HCT116 (cell line): ENCODE measurements around the gene EDN1. TPM values are rescaled to one million over a fixed set of nuclear protein-coding genes. Genes with fewer than 3 reads are reported as not detected.

Experiments used
- ATAC-seq: fragments of 200-7000 bp; cut with Tn5 transposase; 2 replicates; pipeline ENCODE4 v1.9.1; 2020; ENCODE audit warnings: mild to moderate bottlenecking, moderate library complexity
- BruUV-seq: library from RNA; stranded (reverse); fragments of 400-500 nt; replicated peaks from 2 replicates; lab custom pipeline; 2021; lab: Mats Ljungman, UMichigan
- CTCF ChIA-PET: fragments of 300-600 bp; sonication (Branson Sonifier 250); formaldehyde crosslinking; loops from one replicate; lab custom pipeline; 2021; ENCODE audit warnings: antibody characterized with exemption; lab: Charles Lee
- POLR2A ChIA-PET: fragments of 300-600, 350-600 bp; sonication (Branson Sonifier 250); formaldehyde crosslinking; loops from one replicate; lab custom pipeline; 2021; ENCODE audit warnings: antibody characterized with exemption; lab: Charles Lee
- RAD21 ChIA-PET, 2 experiments: fragments of 300-600 bp; sonication (Branson Sonifier 250); formaldehyde crosslinking; loops; one replicate each; lab custom pipeline; 2023; ENCODE audit warnings: low total read pairs in 2 of 2; ENCODE audit not compliant: uncharacterized antibody in 2 of 2, unreplicated experiment in 2 of 2, low non-redundant PET in 1 of 2; lab: Charles Lee
- DNase-seq: peaks from one replicate; pipeline ENCODE4 v3.0.0-alpha.2; 2010; ENCODE audit warnings: low read depth, low spot score
- H2AFZ ChIP-seq: fragments of 200-600 bp; shearing (Covaris generic), sonication (generic); 2 replicates; pipeline ENCODE4 v1.6.1; 2017; ENCODE audit warnings: low read depth, mixed run types, mixed read lengths, antibody characterized with exemption, low read length; ENCODE audit not compliant: poor library complexity, severe bottlenecking
- H3K27ac ChIP-seq: 2 replicates; pipeline ENCODE4 v1.5.1; 2012; ENCODE audit warnings: low read depth, low read length
- H3K27me3 ChIP-seq: fragments of 200-600 bp; sonication (generic); 2 replicates; pipeline ENCODE4 v1.6.1; 2016; ENCODE audit warnings: mixed run types, low read length, mixed read lengths; ENCODE audit not compliant: insufficient read depth
- H3K36me3 ChIP-seq, 2 experiments: fragments of 200-500 bp in 1 of 2; fragments of 200-600 bp in 1 of 2; sonication (Bioruptor generic) in 1 of 2; sonication (generic) in 1 of 2; 2 replicates each; pipeline versions ENCODE4 v1.5.1 to v1.6.1; 2014 to 2016; ENCODE audit warnings: low read length in 2 of 2, inconsistent platforms in 1 of 2, mixed read lengths in 1 of 2, mixed run types in 1 of 2; ENCODE audit not compliant: insufficient read depth in 2 of 2, control insufficient read depth in 1 of 2
- H3K4me1 ChIP-seq, 2 experiments: fragments of 200-600 bp in 1 of 2; sonication (generic) in 1 of 2; 2 replicates each; pipeline versions ENCODE4 v1.5.1 to v1.6.1; 2012 to 2017; ENCODE audit warnings: low read length in 2 of 2, inconsistent platforms in 1 of 2, mild to moderate bottlenecking in 1 of 2, mixed read lengths in 1 of 2, mixed run types in 1 of 2, moderate library complexity in 1 of 2; ENCODE audit not compliant: insufficient read depth in 2 of 2, control insufficient read depth in 1 of 2
- H3K4me2 ChIP-seq: fragments of 200-600 bp; sonication (generic); 2 replicates; pipeline ENCODE4 v1.6.1; 2017; ENCODE audit warnings: mixed run types, low read length, mixed read lengths
- H3K4me3 ChIP-seq, 2 experiments: fragments of 200-600 bp in 1 of 2; sonication (generic) in 1 of 2; replicated peaks in 1 of 2; 2 replicates each; pipeline ENCODE4 v1.5.1; 2011 to 2016; ENCODE audit warnings: low read length in 2 of 2, control low read depth in 1 of 2, low read depth in 1 of 2, mild to moderate bottlenecking in 1 of 2, mixed read lengths in 1 of 2, mixed run types in 1 of 2
- H3K79me2 ChIP-seq: fragments of 200-600 bp; sonication (generic); 2 replicates; pipeline ENCODE4 v1.6.1; 2017; ENCODE audit warnings: mild to moderate bottlenecking, mixed run types, low read length, moderate library complexity, mixed read lengths; ENCODE audit not compliant: insufficient read depth
- H3K9ac ChIP-seq: fragments of 200-600 bp; sonication (generic); 2 replicates; pipeline ENCODE4 v1.6.1; 2016; ENCODE audit warnings: low read length, mixed read lengths
- H3K9me2 ChIP-seq: fragments of 200-600 bp; sonication (generic), shearing (Covaris generic); 2 replicates; pipeline ENCODE4 v1.6.1; 2017; ENCODE audit warnings: mixed run types, mild to moderate bottlenecking, moderate library complexity; ENCODE audit not compliant: insufficient read depth
- H3K9me3 ChIP-seq, 2 experiments: fragments of 200-500 bp in 1 of 2; fragments of 200-600 bp in 1 of 2; sonication (Bioruptor generic) in 1 of 2; sonication (generic) in 1 of 2; 2 replicates each; pipeline ENCODE4 v1.6.1; 2014 to 2017; ENCODE audit warnings: low read length in 2 of 2, mixed read lengths in 2 of 2, inconsistent platforms in 1 of 2, low read depth in 1 of 2, mild to moderate bottlenecking in 1 of 2, mixed run types in 1 of 2, moderate library complexity in 1 of 2; ENCODE audit not compliant: control insufficient read depth in 1 of 2, insufficient read depth in 1 of 2
- H4K20me1 ChIP-seq: fragments of 200-600 bp; sonication (generic), shearing (Covaris generic); 2 replicates; pipeline ENCODE4 v1.6.1; 2017; ENCODE audit warnings: mixed run types, mild to moderate bottlenecking, moderate library complexity; ENCODE audit not compliant: insufficient read depth
- CTCF ChIP-seq, 3 experiments: fragments of 200-600 bp in 1 of 3; sonication (generic) in 1 of 3; IDR thresholded peaks in 2 of 3; conservative IDR thresholded peaks in 1 of 3; 2 replicates each; pipeline ENCODE4 v1.5.1; 2012 to 2017; ENCODE audit warnings: low read depth in 2 of 3, low read length in 2 of 3, antibody characterized with exemption in 1 of 3, borderline replicate concordance in 1 of 3, control low read depth in 1 of 3, mild to moderate bottlenecking in 1 of 3, mixed read lengths in 1 of 3, mixed run types in 1 of 3, moderate library complexity in 1 of 3; ENCODE audit not compliant: insufficient read depth in 1 of 3
- RAD21 ChIP-seq: IDR thresholded peaks from 2 replicates; pipeline ENCODE4 v1.6.1; 2012; ENCODE audit warnings: low read depth, mild to moderate bottlenecking
- REST ChIP-seq: IDR thresholded peaks from 2 replicates; pipeline ENCODE4 v1.6.1; 2012; ENCODE audit warnings: low read depth
- intact Hi-C: fragments of 100-400 bp; cut with micrococcal nuclease; formaldehyde crosslinking; loops from 2 replicates; pipeline ENCODE4 v1.10.0; 2022
- total RNA-seq: library from RNA; stranded (reverse); gene quantifications from one replicate; pipeline ENCODE4 v1.2.1, GENCODE V29; 2021; ENCODE audit not compliant: unreplicated experiment

EDN1 gene
- total RNA-seq, 1 experiment from 2014 or later, result 0.22 TPM

- ChIA-PET POLR2A (no interaction called here), CTCF (no interaction called here), RAD21 (no interaction called here)
- TF ChIP-seq REST (no peak), RAD21 (peak; percentile 11; the same call in 1 of the 2 replicates), CTCF (IDR thresholded peaks at IDR 0.05 in 2 of 3, conservative IDR thresholded peaks at IDR 0.05 in 1 of 3; ENCODE audit: borderline replicate concordance in 1 of 3, insufficient read depth in 1 of 3, low read depth in 2 of 3, low read length in 2 of 3) (peak in 2 of 3 experiments; percentile 39 to 51; a peak in 3 of 6 replicates)
- Histone ChIP-seq H3K27ac (no peak overlapping the region), H3K9me3 (no peaks in the 10 kb centered on the region), H2AFZ (peak overlapping the region; percentile 12), H3K79me2 (no peaks in the 10 kb centered on the region), H3K27me3 (no peaks in the 10 kb centered on the region), H3K4me3 (no peak overlapping the region), H3K9me2 (no peaks in the 10 kb centered on the region), H3K4me1 (peaks cover 0 to 24% of the 10 kb centered on the region in 2 experiments; a peak in 2 of 4 replicates), H3K36me3 (no peaks in the 10 kb centered on the region), H4K20me1 (no peaks in the 10 kb centered on the region), H3K9ac (no peak overlapping the region), H3K4me2 (no peak overlapping the region)
- intact Hi-C loops, result no loop called here
- no TSS peak for BruUV-seq
- DNase-seq (no peak), ATAC-seq (peak; percentile 41; the same call in 1 of the 2 replicates)
These were observed 6.3 kb upstream of the EDN1 start for GRCh38 chr6:12283904-12284303.
